HCT116 (cell line): ENCODE data around the gene GGT6. TPM values are rescaled to one million over a fixed set of nuclear protein-coding genes. Genes with fewer than 3 reads are reported as not detected.

Experiments used
- ATAC-seq: fragments of 200-7000 bp; cut with Tn5 transposase; 2 replicates; pipeline ENCODE4 v1.9.1; 2020; ENCODE audit warnings: mild to moderate bottlenecking, moderate library complexity
- BruUV-seq: library from RNA; stranded (reverse); fragments of 400-500 nt; replicated peaks from 2 replicates; lab custom pipeline; 2021; lab: Mats Ljungman, UMichigan
- CTCF ChIA-PET: fragments of 300-600 bp; sonication (Branson Sonifier 250); formaldehyde crosslinking; loops from one replicate; lab custom pipeline; 2021; ENCODE audit warnings: antibody characterized with exemption; lab: Charles Lee
- POLR2A ChIA-PET: fragments of 300-600, 350-600 bp; sonication (Branson Sonifier 250); formaldehyde crosslinking; loops from one replicate; lab custom pipeline; 2021; ENCODE audit warnings: antibody characterized with exemption; lab: Charles Lee
- RAD21 ChIA-PET, 2 experiments: fragments of 300-600 bp; sonication (Branson Sonifier 250); formaldehyde crosslinking; loops; one replicate each; lab custom pipeline; 2023; ENCODE audit warnings: low total read pairs in 2 of 2; ENCODE audit not compliant: uncharacterized antibody in 2 of 2, unreplicated experiment in 2 of 2, low non-redundant PET in 1 of 2; lab: Charles Lee
- DNase-seq: peaks from one replicate; pipeline ENCODE4 v3.0.0-alpha.2; 2010; ENCODE audit warnings: low read depth, low spot score
- H2AFZ ChIP-seq: fragments of 200-600 bp; shearing (Covaris generic), sonication (generic); 2 replicates; pipeline ENCODE4 v1.6.1; 2017; ENCODE audit warnings: low read depth, mixed run types, mixed read lengths, antibody characterized with exemption, low read length; ENCODE audit not compliant: poor library complexity, severe bottlenecking
- H3K27ac ChIP-seq: 2 replicates; pipeline ENCODE4 v1.5.1; 2012; ENCODE audit warnings: low read depth, low read length
- H3K27me3 ChIP-seq: fragments of 200-600 bp; sonication (generic); 2 replicates; pipeline ENCODE4 v1.6.1; 2016; ENCODE audit warnings: mixed run types, low read length, mixed read lengths; ENCODE audit not compliant: insufficient read depth
- H3K36me3 ChIP-seq, 2 experiments: fragments of 200-500 bp in 1 of 2; fragments of 200-600 bp in 1 of 2; sonication (Bioruptor generic) in 1 of 2; sonication (generic) in 1 of 2; 2 replicates each; pipeline versions ENCODE4 v1.5.1 to v1.6.1; 2014 to 2016; ENCODE audit warnings: low read length in 2 of 2, inconsistent platforms in 1 of 2, mixed read lengths in 1 of 2, mixed run types in 1 of 2; ENCODE audit not compliant: insufficient read depth in 2 of 2, control insufficient read depth in 1 of 2
- H3K4me1 ChIP-seq, 2 experiments: fragments of 200-600 bp in 1 of 2; sonication (generic) in 1 of 2; 2 replicates each; pipeline versions ENCODE4 v1.5.1 to v1.6.1; 2012 to 2017; ENCODE audit warnings: low read length in 2 of 2, inconsistent platforms in 1 of 2, mild to moderate bottlenecking in 1 of 2, mixed read lengths in 1 of 2, mixed run types in 1 of 2, moderate library complexity in 1 of 2; ENCODE audit not compliant: insufficient read depth in 2 of 2, control insufficient read depth in 1 of 2
- H3K4me2 ChIP-seq: fragments of 200-600 bp; sonication (generic); 2 replicates; pipeline ENCODE4 v1.6.1; 2017; ENCODE audit warnings: mixed run types, low read length, mixed read lengths
- H3K4me3 ChIP-seq, 2 experiments: fragments of 200-600 bp in 1 of 2; sonication (generic) in 1 of 2; replicated peaks in 1 of 2; 2 replicates each; pipeline ENCODE4 v1.5.1; 2011 to 2016; ENCODE audit warnings: low read length in 2 of 2, control low read depth in 1 of 2, low read depth in 1 of 2, mild to moderate bottlenecking in 1 of 2, mixed read lengths in 1 of 2, mixed run types in 1 of 2
- H3K79me2 ChIP-seq: fragments of 200-600 bp; sonication (generic); 2 replicates; pipeline ENCODE4 v1.6.1; 2017; ENCODE audit warnings: mild to moderate bottlenecking, mixed run types, low read length, moderate library complexity, mixed read lengths; ENCODE audit not compliant: insufficient read depth
- H3K9ac ChIP-seq: fragments of 200-600 bp; sonication (generic); 2 replicates; pipeline ENCODE4 v1.6.1; 2016; ENCODE audit warnings: low read length, mixed read lengths
- H3K9me2 ChIP-seq: fragments of 200-600 bp; sonication (generic), shearing (Covaris generic); 2 replicates; pipeline ENCODE4 v1.6.1; 2017; ENCODE audit warnings: mixed run types, mild to moderate bottlenecking, moderate library complexity; ENCODE audit not compliant: insufficient read depth
- H3K9me3 ChIP-seq, 2 experiments: fragments of 200-500 bp in 1 of 2; fragments of 200-600 bp in 1 of 2; sonication (Bioruptor generic) in 1 of 2; sonication (generic) in 1 of 2; 2 replicates each; pipeline ENCODE4 v1.6.1; 2014 to 2017; ENCODE audit warnings: low read length in 2 of 2, mixed read lengths in 2 of 2, inconsistent platforms in 1 of 2, low read depth in 1 of 2, mild to moderate bottlenecking in 1 of 2, mixed run types in 1 of 2, moderate library complexity in 1 of 2; ENCODE audit not compliant: control insufficient read depth in 1 of 2, insufficient read depth in 1 of 2
- H4K20me1 ChIP-seq: fragments of 200-600 bp; sonication (generic), shearing (Covaris generic); 2 replicates; pipeline ENCODE4 v1.6.1; 2017; ENCODE audit warnings: mixed run types, mild to moderate bottlenecking, moderate library complexity; ENCODE audit not compliant: insufficient read depth
- ATF3 ChIP-seq: IDR thresholded peaks from 2 replicates; pipeline ENCODE4 v1.6.1; 2012
- CBX3 ChIP-seq: IDR thresholded peaks from 2 replicates; pipeline ENCODE4 v1.6.1; 2012; ENCODE audit warnings: low read depth
- CEBPB ChIP-seq: IDR thresholded peaks from 2 replicates; pipeline ENCODE4 v1.6.1; 2012; ENCODE audit warnings: low read depth
- CTCF ChIP-seq, 3 experiments: fragments of 200-600 bp in 1 of 3; sonication (generic) in 1 of 3; IDR thresholded peaks in 2 of 3; conservative IDR thresholded peaks in 1 of 3; 2 replicates each; pipeline ENCODE4 v1.5.1; 2012 to 2017; ENCODE audit warnings: low read depth in 2 of 3, low read length in 2 of 3, antibody characterized with exemption in 1 of 3, borderline replicate concordance in 1 of 3, control low read depth in 1 of 3, mild to moderate bottlenecking in 1 of 3, mixed read lengths in 1 of 3, mixed run types in 1 of 3, moderate library complexity in 1 of 3; ENCODE audit not compliant: insufficient read depth in 1 of 3
- EGR1 ChIP-seq: IDR thresholded peaks from 2 replicates; pipeline ENCODE4 v1.6.1; 2012; ENCODE audit warnings: low read depth
- ELF1 ChIP-seq: IDR thresholded peaks from 2 replicates; pipeline ENCODE4 v1.6.1; 2012; ENCODE audit warnings: low read depth, borderline replicate concordance
- EZH2 ChIP-seq: fragments of 200-600 bp; sonication (generic); IDR thresholded peaks from 2 replicates; pipeline ENCODE4 v1.6.1; 2017; ENCODE audit warnings: antibody characterized with exemption, mixed run types
- EZH2phosphoT487 ChIP-seq: fragments of 200-600 bp; IDR thresholded peaks from 2 replicates; pipeline ENCODE4 v1.6.1; 2018; ENCODE audit warnings: antibody characterized with exemption, borderline replicate concordance
- JUND ChIP-seq: IDR thresholded peaks from 2 replicates; pipeline ENCODE4 v1.6.1; 2012
- MAX ChIP-seq: IDR thresholded peaks from 2 replicates; pipeline ENCODE4 v1.6.1; 2012
- POLR2A ChIP-seq: IDR thresholded peaks from 2 replicates; pipeline ENCODE4 v1.7.0; 2011; ENCODE audit warnings: borderline replicate concordance; ENCODE audit not compliant: insufficient read depth, insufficient read length; ENCODE audit errors: extremely low read depth
- RAD21 ChIP-seq: IDR thresholded peaks from 2 replicates; pipeline ENCODE4 v1.6.1; 2012; ENCODE audit warnings: low read depth, mild to moderate bottlenecking
- REST ChIP-seq: IDR thresholded peaks from 2 replicates; pipeline ENCODE4 v1.6.1; 2012; ENCODE audit warnings: low read depth
- SIN3A ChIP-seq: IDR thresholded peaks from 2 replicates; pipeline ENCODE4 v1.6.1; 2012; ENCODE audit warnings: low read depth
- SP1 ChIP-seq: IDR thresholded peaks from 2 replicates; pipeline ENCODE4 v1.6.1; 2012; ENCODE audit warnings: low read depth
- SRF ChIP-seq: IDR thresholded peaks from 2 replicates; pipeline ENCODE4 v1.6.1; 2012; ENCODE audit warnings: low read depth
- YY1 ChIP-seq: IDR thresholded peaks from 2 replicates; pipeline ENCODE4 v1.6.1; 2011; ENCODE audit warnings: low read length, low read depth, moderate library complexity, mild to moderate bottlenecking; ENCODE audit not compliant: insufficient replicate concordance; ENCODE audit errors: extremely low read depth
- ZBTB33 ChIP-seq: IDR thresholded peaks from 2 replicates; pipeline ENCODE4 v1.6.1; 2011; ENCODE audit warnings: mild to moderate bottlenecking, low read length, moderate library complexity; ENCODE audit not compliant: insufficient replicate concordance; ENCODE audit errors: extremely low read depth
- ZFX ChIP-seq: fragments of 450-650 bp; IDR thresholded peaks from 2 replicates; pipeline ENCODE4 v1.6.1; 2017
- ZNF274 ChIP-seq: fragments of 200-500 bp; sonication (Bioruptor generic); IDR thresholded peaks from 2 replicates; pipeline ENCODE4 v1.6.1; 2014; ENCODE audit warnings: mild to moderate bottlenecking, low read depth, low read length, inconsistent platforms
- intact Hi-C: fragments of 100-400 bp; cut with micrococcal nuclease; formaldehyde crosslinking; loops from 2 replicates; pipeline ENCODE4 v1.10.0; 2022
- total RNA-seq: library from RNA; stranded (reverse); gene quantifications from one replicate; pipeline ENCODE4 v1.2.1, GENCODE V29; 2021; ENCODE audit not compliant: unreplicated experiment

GGT6 gene
- total RNA-seq, 1 experiment from 2014 or later = 0.10 TPM

GRCh38 chr17:4594931-4595684, 34.7 kb upstream of the GGT6 start:
- Histone ChIP-seq H4K20me1 (no peaks in the 10 kb centered on the region), H3K9ac (no peak overlapping the region), H3K9me3 (no peaks in the 10 kb centered on the region), H3K9me2 (no peaks in the 10 kb centered on the region), H3K27me3 (peaks cover 3% of the 10 kb centered on the region; the same call in 1 of the 2 replicates), H2AFZ (no peak overlapping the region), H3K36me3 (no peaks in the 10 kb centered on the region), H3K4me1 (peaks cover 3 to 9% of the 10 kb centered on the region in 2 experiments), H3K4me3 (no peak overlapping the region), H3K79me2 (no peaks in the 10 kb centered on the region), H3K27ac (no peak overlapping the region), H3K4me2 (no peak overlapping the region)
- DNase-seq = no peak
- POLR2A ChIA-PET = no interaction called here
- CTCF ChIA-PET = interaction anchor here (0.8 kb wide), 1 partner anchor 28 kb away, joined by 3 read pairs; no protein-coding TSS in a partner anchor
- no peak for TF ChIP-seq EZH2
- no peak for TF ChIP-seq CTCF (IDR thresholded peaks at IDR 0.05 in 2 of 3, conservative IDR thresholded peaks at IDR 0.05 in 1 of 3; ENCODE audit: borderline replicate concordance in 1 of 3, insufficient read depth in 1 of 3, low read depth in 2 of 3, low read length in 2 of 3)
- TF ChIP-seq MAX = no peak
- no peak for TF ChIP-seq EZH2phosphoT487
- TF ChIP-seq CBX3 = no peak
- no peak for TF ChIP-seq ELF1
- no peak for TF ChIP-seq REST
- TF ChIP-seq RAD21 = no peak
- no peak for TF ChIP-seq JUND
- no peak for TF ChIP-seq EGR1
- TF ChIP-seq SP1 = no peak
- TF ChIP-seq SIN3A = no peak
- no peak for TF ChIP-seq ZNF274
- TF ChIP-seq ATF3 = no peak
- no peak for TF ChIP-seq POLR2A
- TF ChIP-seq ZBTB33 = no peak
- no peak for TF ChIP-seq SRF
- TF ChIP-seq YY1 = no peak
- no peak for TF ChIP-seq ZFX
- TF ChIP-seq CEBPB = no peak
- intact Hi-C loops = no loop called here
- ATAC-seq = no peak
- RAD21 ChIA-PET = no interaction called here
- BruUV-seq = no TSS peak
